Measurements from ENCODE around the gene PADI4. TPM values are rescaled to one million over a fixed set of nuclear protein-coding genes. Genes with fewer than 3 reads are reported as not detected.

The PADI4 gene
- total RNA-seq, 1 donor = not detected

DNA sequence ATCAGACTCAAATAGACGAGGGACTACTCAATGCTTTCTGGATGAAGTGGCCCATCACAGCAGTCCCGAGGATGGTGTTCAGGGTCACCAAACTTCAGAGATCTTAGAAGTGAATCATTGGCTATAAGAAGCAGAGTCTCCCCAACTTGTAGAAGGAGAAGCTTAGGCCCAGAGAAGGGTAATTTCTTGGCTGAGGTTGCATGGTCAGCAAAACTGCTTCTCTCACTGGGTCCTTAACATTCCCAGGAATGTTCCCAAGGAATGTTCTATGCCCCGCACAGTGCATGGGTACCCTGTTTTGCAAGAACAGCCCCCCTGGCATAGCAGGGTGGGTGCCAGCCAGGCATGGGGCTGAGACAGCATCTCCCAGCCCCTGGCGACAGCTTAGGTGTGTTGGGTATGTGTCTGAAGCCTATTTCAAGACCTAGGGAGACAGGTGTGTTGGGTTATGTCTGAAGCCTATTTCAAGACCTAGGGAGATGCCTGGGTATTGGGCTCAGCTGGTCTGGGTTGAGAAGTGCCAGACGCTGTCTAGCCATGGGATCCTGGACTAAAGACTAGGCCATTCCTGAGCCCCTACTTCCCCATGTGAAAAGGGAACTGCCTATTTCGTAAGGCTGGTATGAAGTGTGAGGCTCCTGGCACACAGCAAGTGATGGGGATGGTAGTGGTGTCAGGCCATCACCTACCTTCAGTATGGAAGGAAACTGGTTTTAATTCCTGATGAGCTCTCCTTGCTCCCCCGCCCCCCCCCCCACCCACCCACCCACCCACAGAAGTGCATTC is 90.1 kb downstream of the PADI4 start:
- DNase-seq (ENCODE audit: low read depth) = no peak
- TF ChIP-seq, protein P1, sequence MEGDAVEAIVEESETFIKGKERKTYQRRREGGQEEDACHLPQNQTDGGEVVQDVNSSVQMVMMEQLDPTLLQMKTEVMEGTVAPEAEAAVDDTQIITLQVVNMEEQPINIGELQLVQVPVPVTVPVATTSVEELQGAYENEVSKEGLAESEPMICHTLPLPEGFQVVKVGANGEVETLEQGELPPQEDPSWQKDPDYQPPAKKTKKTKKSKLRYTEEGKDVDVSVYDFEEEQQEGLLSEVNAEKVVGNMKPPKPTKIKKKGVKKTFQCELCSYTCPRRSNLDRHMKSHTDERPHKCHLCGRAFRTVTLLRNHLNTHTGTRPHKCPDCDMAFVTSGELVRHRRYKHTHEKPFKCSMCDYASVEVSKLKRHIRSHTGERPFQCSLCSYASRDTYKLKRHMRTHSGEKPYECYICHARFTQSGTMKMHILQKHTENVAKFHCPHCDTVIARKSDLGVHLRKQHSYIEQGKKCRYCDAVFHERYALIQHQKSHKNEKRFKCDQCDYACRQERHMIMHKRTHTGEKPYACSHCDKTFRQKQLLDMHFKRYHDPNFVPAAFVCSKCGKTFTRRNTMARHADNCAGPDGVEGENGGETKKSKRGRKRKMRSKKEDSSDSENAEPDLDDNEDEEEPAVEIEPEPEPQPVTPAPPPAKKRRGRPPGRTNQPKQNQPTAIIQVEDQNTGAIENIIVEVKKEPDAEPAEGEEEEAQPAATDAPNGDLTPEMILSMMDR (IDR thresholded peaks at IDR 0.05; ENCODE audit: insufficient read depth, low read length) = no peak
- H3K4me3 ChIP-seq (ENCODE audit: low read depth, low read length) = no peak overlapping the region

DNA sequence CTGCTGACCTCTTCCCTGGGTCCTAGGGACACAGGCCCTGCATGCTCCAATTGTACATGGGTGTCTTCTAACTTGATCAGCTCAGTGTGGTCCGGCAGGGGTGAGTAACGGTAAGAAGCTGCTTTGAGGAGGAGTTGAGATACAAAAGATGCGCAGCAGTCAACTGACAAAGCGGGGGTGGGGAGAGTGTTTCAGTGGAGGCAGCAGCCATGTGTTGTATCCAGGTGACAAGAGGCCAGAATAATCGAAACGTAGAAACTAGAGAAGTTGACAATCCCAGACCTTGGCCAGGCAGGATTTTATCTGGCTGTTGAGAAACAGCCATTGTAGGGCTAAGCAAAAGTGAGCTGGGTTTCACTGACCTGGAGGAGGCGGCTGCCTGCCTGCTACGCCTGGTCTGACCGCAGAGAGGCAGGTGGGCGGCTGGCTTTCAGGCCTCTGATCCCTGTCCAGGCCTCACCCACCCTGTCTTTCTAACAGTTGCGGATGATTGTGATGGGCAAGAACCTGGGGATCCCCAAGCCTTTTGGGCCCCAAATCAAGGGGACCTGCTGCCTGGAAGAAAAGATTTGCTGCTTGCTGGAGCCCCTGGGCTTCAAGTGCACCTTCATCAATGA is 92.8 kb downstream of the PADI4 start:
- TF ChIP-seq, protein P1 (IDR thresholded peaks at IDR 0.05; ENCODE audit: insufficient read depth, low read length) = no peak
- DNase-seq (ENCODE audit: low read depth) = no peak
- no peak overlapping the region for H3K4me3 ChIP-seq (ENCODE audit: low read depth, low read length)

DNA sequence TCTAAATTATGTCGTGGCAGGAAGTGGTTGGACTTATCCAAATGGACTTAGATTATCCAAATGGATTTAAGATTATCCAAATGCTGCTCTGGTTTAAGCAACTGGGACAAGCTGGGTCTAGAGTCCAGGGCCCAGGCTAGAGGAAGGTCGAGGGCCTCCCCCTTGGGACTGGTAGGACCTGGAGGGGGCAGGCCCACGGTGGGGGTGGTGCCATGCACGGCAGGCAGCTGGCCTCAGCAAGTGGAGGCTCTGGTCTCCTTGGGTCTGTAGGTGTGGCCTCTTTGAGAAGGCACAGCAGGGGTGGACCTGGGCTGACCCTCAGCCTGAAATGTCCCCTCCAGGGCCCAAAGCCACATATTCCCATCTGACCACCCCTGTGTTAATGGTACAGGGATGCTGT is 93.8 kb downstream of the PADI4 start:
- no peak overlapping the region for H3K4me3 ChIP-seq (ENCODE audit: low read depth, low read length)
- DNase-seq (ENCODE audit: low read depth) = no peak
- TF ChIP-seq, protein P1 (IDR thresholded peaks at IDR 0.05; ENCODE audit: insufficient read depth, low read length) = no peak

DNA sequence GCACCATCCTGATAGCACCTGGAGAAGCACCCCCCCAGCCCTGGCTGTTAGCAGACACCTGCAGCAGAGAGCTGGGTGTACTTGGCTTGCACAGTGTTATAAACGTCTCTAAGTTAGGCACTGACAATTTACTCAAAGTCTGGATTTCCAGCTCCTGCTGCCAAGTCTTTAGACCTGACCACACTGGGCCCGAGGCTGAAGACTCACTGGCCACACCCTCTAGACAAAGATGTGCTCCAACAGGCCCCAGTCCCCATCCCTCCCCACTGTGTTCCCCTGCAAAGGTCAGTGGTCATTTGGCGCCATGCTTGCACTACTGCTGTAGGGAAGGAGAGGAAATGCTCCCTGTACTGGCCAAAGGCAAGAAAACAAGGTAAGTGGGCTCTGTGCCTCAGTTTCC is 95.1 kb downstream of the PADI4 start:
- DNase-seq (ENCODE audit: low read depth) = no peak
- no peak overlapping the region for H3K4me3 ChIP-seq (ENCODE audit: low read depth, low read length)
- TF ChIP-seq, protein P1 (IDR thresholded peaks at IDR 0.05; ENCODE audit: insufficient read depth, low read length) = no peak

DNA sequence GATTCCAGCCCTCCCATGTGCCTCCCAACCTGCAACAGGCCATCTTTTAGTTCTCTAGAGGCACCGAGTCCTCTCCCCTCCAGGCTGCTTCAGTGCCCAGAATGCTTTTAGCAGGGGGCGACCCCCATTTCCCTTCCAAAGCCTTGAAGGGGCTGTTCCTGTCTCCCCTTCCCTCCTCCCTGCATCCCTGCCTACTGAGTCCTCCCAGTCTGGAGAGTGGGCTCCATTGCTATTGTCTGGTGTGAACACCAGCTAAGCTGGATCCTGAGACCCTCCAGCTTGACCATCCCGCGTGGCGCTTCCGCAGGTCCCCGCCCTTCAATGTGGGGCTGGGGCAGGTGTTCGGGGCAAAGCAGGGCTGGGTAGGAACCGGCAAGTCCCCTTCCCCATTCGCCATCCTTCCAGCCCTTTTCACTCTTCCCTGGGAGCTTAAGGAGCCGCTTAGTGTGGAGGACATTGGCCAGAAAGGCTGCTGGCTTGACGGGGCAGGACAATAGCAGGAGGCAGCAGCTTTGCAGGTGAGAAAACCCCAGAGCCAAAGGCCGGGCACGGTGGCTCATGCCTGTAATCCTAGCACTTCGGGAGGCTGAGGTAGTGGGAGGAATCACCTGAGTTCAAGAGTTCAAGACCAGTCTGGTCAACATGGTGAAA is 96.2 kb downstream of the PADI4 start:
- H3K4me3 ChIP-seq (ENCODE audit: low read depth, low read length) = no peak overlapping the region
- no peak for DNase-seq (ENCODE audit: low read depth)
- TF ChIP-seq, protein P1 (IDR thresholded peaks at IDR 0.05; ENCODE audit: insufficient read depth, low read length) = no peak

DNA sequence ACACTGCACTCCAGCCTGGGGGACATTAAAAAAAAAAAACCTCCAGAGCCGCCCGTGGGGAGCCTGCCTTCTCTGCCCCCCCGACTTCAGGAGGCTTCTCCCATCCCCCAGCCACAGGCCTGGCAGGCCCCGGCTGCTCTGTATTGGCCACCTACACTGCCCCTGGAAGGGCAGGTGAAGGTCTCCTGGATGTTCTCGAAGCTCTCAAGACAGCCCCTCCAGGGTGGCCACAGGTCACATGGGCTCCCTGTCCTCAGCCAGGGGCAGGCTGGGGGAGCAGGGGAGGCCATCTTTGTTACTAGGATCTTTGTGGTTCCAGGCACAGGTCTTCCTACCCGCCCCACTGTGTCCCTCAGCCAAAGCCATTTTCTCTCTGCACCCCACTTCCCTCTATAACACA is 96.8 kb downstream of the PADI4 start:
- TF ChIP-seq, protein P1 (IDR thresholded peaks at IDR 0.05; ENCODE audit: insufficient read depth, low read length) = no peak
- H3K4me3 ChIP-seq (ENCODE audit: low read depth, low read length) = no peak overlapping the region
- DNase-seq (ENCODE audit: low read depth) = no peak

Data from fibroblast of the aortic adventitia (primary cell).